ENCODE data around the gene CCNJL.

CCNJL gene

DNA sequence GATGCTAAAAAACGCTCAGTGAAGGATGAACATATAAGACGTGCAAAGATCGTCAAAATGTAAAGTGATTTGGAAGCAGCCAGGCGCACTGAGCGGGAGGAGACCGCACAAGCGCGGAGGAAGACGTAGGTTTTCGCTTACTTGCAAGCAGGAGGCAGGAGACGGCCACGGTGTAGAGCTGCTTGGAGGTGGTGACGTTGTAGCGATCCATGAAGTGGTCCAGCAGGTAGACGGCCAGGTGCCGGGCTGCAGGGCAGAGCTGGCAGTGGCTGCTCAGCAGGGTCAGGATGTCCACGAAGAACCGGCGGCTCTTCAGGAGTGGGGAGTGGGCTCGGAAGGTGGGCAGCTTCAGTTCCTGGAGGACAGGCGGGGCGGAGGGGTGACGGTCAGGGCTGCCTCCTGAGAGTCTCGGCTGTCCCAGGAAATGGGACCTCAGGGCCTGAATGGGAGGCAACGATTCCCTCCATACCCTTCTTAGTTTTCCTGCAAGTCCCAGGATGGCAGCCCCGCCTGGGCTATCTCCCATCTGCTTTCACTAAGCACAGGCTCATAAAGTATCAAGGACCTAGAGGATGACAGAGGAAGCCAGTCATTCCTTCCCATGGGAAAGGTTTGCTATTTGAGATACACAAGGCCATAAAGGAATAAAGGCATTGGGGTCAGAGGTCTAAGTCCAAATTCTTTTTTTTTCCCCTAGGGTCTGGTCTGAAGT, 31.8 kb downstream of the CCNJL start:
- in situ Hi-C loops (cut with HindIII; ENCODE audit: low pct_ligation_motif_present, low sequenced_read_pairs): no loop called here
- no peak overlapping the region for H3K27ac ChIP-seq
- H3K36me3 ChIP-seq (replicated peaks): peaks cover 4% of the 10 kb centered on the region
- no peak overlapping the region for H3K4me3 ChIP-seq (ENCODE audit: low read depth, low read length)
- TF ChIP-seq CTCF (IDR thresholded peaks at IDR 0.05; ENCODE audit: low read depth, low read length, missing control alignments): no peak
- H3K27me3 ChIP-seq (replicated peaks): no peaks in the 10 kb centered on the region
- DNase-seq: no peak

GRCh38 chr5:160278343-160278742, 34.0 kb downstream of the CCNJL start:
- TF ChIP-seq CTCF (IDR thresholded peaks at IDR 0.05; ENCODE audit: low read depth, low read length, missing control alignments): no peak
- DNase-seq: no peak
- in situ Hi-C loops (cut with HindIII; ENCODE audit: low pct_ligation_motif_present, low sequenced_read_pairs): no loop called here
- Histone ChIP-seq H3K36me3 (replicated peaks) (peaks cover 4% of the 10 kb centered on the region), H3K27me3 (replicated peaks) (no peaks in the 10 kb centered on the region), H3K27ac (no peak overlapping the region), H3K4me3 (ENCODE audit: low read depth, low read length) (no peak overlapping the region)

GRCh38 chr5:160274483-160274931, 37.9 kb downstream of the CCNJL start:
- H3K27ac ChIP-seq: no peak overlapping the region
- no peak overlapping the region for H3K4me3 ChIP-seq (ENCODE audit: low read depth, low read length)
- DNase-seq: no peak
- in situ Hi-C loops (cut with HindIII; ENCODE audit: low pct_ligation_motif_present, low sequenced_read_pairs): no loop called here
- no peaks in the 10 kb centered on the region for H3K27me3 ChIP-seq (replicated peaks)
- no peak for TF ChIP-seq CTCF (IDR thresholded peaks at IDR 0.05; ENCODE audit: low read depth, low read length, missing control alignments)
- peaks cover 3% of the 10 kb centered on the region for H3K36me3 ChIP-seq (replicated peaks)

GRCh38 chr5:160272889-160273288, 39.5 kb downstream of the CCNJL start:
- in situ Hi-C loops (cut with HindIII; ENCODE audit: low pct_ligation_motif_present, low sequenced_read_pairs): no loop called here
- H3K27me3 ChIP-seq (replicated peaks): no peaks in the 10 kb centered on the region
- TF ChIP-seq CTCF (IDR thresholded peaks at IDR 0.05; ENCODE audit: low read depth, low read length, missing control alignments): no peak
- DNase-seq: no peak
- H3K4me3 ChIP-seq (ENCODE audit: low read depth, low read length): no peak overlapping the region
- H3K27ac ChIP-seq: no peak overlapping the region
- H3K36me3 ChIP-seq (replicated peaks): peaks cover 2% of the 10 kb centered on the region

DNA sequence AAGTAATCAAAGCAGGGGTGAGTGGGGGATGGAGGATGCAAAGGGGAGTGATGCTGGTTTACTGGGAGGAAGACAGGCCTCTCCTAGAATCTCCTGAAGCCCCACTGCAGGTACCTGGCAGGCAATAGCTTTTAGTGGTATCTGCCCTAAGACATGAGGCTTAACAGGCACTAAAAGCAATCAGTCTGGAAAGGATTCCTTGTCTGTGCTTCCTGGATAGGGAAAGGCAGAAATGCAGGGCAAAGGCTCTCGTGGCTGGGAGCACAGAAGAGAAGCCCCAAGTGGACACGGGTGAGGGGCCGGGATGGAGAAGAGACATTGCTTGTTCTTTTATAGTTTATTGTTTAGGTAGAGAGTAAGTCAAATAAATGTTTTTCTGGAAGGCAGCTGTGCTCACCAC, 40.1 kb downstream of the CCNJL start:
- DNase-seq: no peak
- in situ Hi-C loops (cut with HindIII; ENCODE audit: low pct_ligation_motif_present, low sequenced_read_pairs): no loop called here
- no peak overlapping the region for H3K27ac ChIP-seq
- H3K27me3 ChIP-seq (replicated peaks): no peaks in the 10 kb centered on the region
- TF ChIP-seq CTCF (IDR thresholded peaks at IDR 0.05; ENCODE audit: low read depth, low read length, missing control alignments): no peak
- H3K4me3 ChIP-seq (ENCODE audit: low read depth, low read length): no peak overlapping the region
- peaks cover 2% of the 10 kb centered on the region for H3K36me3 ChIP-seq (replicated peaks)

DNA sequence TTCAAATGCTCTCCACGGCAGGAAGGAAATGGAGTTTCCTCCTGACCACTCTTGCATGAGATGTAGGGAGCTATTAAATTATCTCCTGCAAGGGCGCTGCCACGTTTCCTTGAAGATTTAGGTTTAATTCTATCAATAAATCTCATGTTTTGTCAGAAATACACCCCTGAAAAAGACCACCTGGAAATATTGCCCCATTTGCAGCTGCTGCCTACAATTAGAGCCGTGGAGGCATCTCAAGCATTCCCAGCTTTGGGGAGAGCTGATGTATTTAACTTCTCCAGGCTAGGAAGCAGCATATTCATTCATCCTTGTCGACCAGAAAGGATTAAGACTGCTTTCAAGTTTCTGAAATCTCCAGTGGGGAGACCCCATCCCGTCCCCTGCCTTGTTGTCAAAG, 40.5 kb downstream of the CCNJL start:
- H3K27ac ChIP-seq: no peak overlapping the region
- H3K36me3 ChIP-seq (replicated peaks): peaks cover 2% of the 10 kb centered on the region
- H3K4me3 ChIP-seq (ENCODE audit: low read depth, low read length): no peak overlapping the region
- no peaks in the 10 kb centered on the region for H3K27me3 ChIP-seq (replicated peaks)
- in situ Hi-C loops (cut with HindIII; ENCODE audit: low pct_ligation_motif_present, low sequenced_read_pairs): no loop called here
- DNase-seq: no peak
- no peak for TF ChIP-seq CTCF (IDR thresholded peaks at IDR 0.05; ENCODE audit: low read depth, low read length, missing control alignments)

All from brain microvascular endothelial cell (primary cell).